LNCAP (cell line): ENCODE data around the gene PTPRN2.

Source experiments
- TF ChIP-seq, protein P1 (sequence below): fragments of 450-650 bp; IDR thresholded peaks from 2 replicates; pipeline ENCODE4 v1.5.1; 2017; ENCODE audit warnings: mild to moderate bottlenecking

PTPRN2 gene

DNA sequence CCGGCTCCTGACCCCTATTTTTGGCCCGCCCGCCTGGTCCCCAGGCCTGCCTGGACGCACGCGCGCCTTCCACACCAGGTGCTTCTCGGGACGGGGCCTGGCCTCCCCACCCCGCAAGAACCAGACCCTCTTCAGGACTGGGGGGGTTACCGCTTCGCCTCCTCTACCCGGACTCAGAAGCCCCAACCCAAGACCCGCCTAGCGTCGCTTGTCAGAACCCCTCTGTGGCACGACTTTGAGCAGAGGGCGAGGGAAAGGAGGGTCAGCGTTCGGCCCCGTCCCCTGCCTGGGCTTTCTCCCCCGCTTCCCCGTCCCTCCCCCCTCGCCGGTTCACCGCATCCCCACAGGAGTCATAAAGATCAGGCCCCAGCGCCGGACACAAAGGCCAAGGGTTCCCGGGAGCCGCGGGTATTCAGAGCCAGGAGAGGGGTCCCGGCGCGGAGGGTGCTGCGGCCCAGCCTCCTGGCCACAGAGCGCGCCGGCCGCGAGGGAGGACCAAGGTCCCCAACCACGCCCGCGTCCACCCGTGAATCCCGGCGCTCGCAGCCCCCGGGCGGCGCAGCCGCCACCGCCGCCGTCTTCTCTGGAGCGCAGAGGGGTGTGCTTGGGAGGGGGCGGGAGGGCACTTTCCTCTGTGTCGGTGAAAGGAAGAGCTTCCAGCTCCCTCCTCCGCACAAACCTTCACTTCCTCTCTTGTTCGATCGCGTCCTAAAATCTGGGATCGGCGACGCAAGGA, 898.9 kb downstream of the PTPRN2 start:
- TF ChIP-seq, protein P1, sequence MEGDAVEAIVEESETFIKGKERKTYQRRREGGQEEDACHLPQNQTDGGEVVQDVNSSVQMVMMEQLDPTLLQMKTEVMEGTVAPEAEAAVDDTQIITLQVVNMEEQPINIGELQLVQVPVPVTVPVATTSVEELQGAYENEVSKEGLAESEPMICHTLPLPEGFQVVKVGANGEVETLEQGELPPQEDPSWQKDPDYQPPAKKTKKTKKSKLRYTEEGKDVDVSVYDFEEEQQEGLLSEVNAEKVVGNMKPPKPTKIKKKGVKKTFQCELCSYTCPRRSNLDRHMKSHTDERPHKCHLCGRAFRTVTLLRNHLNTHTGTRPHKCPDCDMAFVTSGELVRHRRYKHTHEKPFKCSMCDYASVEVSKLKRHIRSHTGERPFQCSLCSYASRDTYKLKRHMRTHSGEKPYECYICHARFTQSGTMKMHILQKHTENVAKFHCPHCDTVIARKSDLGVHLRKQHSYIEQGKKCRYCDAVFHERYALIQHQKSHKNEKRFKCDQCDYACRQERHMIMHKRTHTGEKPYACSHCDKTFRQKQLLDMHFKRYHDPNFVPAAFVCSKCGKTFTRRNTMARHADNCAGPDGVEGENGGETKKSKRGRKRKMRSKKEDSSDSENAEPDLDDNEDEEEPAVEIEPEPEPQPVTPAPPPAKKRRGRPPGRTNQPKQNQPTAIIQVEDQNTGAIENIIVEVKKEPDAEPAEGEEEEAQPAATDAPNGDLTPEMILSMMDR, result no peak

DNA sequence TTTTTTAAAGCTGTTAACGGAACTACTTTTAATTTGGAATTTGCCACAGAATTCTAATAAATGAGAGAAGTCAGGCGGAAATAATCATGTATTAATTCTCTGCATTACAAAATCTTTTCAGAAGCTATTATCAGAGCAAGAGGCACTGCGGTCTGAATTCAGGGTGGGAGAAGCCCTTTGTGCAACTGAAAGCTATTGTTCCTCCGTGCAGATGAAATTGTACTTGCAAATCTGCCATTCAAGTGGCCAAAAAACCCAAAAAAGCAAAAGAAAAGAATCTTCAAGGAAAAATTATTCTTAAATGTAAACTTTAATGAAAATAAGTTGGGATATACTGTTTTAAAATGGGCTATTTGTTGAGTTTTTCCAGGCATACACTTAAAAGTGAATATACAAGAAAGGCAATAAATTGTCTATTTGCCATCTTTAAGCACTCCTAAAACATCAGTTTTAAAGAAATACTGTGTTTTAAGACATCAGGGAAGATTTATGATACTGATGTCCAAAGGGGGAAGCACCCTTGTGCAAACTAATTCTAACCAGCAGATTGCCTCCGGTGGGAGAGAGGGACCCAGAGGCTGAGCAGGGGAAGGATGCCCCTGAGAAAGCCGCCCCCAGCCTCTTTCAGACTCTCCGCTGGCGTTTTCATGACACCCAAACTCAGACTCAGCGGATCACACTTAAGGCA, 899.6 kb downstream of the PTPRN2 start:
- TF ChIP-seq, protein P1, result no peak

DNA sequence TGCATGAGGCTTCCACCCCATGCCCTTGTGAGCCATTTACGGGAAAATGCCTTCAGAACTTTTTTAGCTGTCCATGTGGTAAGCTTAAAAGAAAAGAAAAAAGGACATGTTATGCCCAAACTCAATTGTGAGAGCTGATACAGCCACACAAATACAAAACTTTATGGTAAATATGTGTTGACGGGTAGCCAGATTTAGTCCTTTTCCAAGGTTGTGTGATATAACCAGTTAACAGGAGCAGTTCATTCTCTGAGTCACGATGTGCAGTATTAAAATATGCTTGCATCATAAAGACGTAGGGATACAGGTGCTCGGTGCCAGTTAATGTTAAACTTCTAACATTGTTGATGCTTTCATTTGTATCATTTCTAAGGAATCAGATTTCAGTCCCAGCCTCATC, 900.5 kb downstream of the PTPRN2 start:
- TF ChIP-seq, protein P1, result no peak

DNA sequence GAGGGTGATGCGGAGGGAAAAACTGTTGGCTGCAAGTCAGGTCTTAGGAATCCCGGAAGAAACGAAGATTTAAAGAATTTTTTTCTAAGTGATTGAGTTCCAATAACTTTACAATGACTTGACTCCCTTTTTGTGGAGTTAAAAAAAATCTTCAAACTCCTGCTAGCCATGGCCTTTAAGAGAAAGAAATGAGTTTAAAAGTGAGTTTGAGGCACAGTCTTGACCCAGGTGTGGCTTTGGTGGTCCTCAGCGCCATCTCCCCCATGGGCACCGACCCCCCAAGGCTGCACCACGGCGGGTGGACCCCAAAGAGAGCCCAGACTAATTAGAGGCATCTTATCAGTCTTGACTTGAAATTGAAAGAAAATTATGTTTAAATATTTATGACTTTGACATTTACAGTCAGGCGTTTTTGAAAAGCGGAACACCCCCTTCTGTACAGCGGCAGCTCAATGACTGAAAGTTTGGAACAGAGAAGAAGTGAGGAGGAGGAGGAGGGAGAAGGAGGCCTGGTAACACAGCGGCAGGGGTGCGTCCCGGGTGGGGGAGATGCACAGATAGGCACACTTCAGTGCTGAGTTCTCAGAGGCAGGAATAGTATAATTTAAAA, 901.2 kb downstream of the PTPRN2 start:
- TF ChIP-seq, protein P1, result no peak

DNA sequence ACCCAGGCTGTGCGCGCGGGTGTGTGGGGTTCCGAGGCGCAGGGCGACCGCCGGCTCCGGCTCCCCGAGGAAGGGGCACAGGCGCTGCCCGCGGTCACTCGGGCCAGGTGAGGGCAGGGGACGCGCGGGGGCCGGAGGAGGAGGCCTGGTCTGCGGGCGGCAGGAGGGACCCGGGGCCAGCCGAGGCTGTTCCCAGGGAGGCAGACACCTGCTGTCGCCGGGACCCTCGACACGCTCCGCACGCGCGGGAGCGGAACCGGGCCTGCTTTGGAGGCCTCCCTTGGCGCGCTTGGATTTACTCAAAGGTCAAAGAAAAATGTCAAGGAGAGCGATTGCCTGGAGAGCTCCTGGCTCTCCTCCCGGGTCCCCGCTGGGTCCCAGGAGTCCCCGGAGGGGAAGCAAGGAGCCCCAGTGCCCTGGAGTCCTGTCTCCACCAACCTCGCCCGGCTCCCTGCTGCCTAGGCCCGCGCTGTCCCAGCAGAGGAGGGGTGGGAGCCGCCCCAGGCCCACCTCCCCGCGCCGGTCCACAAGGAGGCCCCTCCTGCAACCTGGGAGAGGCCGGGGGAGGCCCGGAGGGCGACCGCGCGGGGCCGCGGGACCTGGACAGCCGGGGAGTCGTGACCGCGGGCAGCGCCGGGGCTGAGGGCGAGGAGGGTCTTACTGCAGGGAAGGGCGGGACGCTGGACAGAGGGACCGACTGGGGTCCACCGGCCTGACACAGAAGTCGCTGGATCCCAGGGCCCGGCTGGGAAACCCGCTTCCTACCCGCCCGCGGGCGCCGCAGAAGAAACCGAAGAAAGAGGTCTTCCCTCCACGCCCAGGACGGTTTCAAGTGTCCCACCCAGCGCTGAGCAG, 902.0 kb downstream of the PTPRN2 start:
- TF ChIP-seq, protein P1, result no peak

DNA sequence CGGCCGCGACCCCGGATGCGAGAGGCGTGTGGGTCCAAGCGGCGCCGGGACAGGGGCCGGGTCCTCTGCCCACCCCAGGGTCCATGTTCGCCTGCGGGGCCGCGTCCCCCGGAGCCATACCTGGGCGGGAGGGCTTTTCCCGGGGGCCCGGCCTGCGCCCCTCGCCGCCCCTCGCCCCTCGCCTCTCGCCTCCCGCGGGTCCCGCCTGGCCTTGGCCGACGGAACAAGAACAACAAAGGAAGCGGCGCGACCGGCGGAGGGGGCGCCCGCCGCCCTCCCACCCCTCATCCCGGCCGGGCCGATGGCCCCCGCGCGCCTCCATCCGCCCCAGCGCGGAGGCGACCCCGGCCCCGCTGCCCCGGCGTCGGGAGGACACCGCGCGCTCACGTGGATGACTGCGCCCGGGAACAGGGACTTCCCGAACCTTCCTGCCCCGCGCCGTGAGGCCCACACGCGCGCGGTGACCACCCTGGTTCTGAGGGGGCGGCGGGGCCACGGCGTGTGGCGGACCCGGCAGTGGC, 902.7 kb downstream of the PTPRN2 start:
- TF ChIP-seq, protein P1, result no peak
